DMS53 (cell line): ENCODE data around the gene NXF1.
A peak's percentile ranks its signal among the peaks of the same experiment; 100 is the strongest.
"Not testable (repeated sequence)": the region's sequence is repeated elsewhere in the genome, so short reads cannot be mapped to it uniquely, and the experiment has no call there.

Source experiments
- DNase-seq: peaks from one replicate; lab custom pipeline; 2025; lab: John Stamatoyannopoulos, UW

NXF1 gene

DNA sequence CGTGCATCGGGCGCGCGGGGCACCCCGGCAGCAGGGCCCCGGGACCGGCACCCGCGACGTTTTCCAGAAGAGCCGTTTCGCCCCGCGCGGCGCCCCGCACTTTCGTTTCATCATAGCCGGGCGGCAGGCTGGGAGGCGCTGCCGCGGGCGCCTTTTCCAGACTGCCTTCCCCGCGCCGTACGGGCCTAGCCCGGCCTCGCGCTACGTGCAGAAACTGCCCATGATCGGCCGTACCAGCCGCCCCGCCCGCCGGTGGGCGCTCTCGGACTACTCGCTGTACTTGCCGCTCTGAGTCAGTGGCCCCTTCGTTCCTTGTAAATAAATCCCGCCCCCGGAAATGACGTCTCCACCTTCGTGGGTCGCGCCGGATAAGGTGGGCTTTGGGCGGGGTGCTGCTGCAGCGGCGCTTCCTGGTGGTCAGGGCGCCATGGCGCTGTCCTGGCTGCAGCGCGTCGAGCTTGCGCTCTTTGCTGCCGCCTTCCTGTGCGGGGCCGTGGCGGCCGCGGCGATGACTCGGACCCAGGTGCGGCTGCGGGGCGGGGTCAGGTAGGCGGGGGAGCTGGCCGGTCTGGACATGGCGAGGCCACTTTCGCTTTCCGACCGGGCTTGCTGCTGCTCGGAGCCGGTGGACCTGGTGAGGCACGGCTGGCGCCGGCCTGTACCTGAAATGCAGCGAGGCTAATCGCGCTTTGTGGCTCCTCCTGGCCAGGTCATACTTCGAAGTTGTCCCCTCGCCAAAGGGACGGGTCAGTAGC, 18.1 kb downstream of the NXF1 start, which contains the start of gene TMEM179B:
TMEM179B (plus strand) TSS at position 398 of the 755 bp plus-strand sequence; CDS start at position 428, 30 bp downstream.
- DNase-seq, result peak; percentile 99

DNA sequence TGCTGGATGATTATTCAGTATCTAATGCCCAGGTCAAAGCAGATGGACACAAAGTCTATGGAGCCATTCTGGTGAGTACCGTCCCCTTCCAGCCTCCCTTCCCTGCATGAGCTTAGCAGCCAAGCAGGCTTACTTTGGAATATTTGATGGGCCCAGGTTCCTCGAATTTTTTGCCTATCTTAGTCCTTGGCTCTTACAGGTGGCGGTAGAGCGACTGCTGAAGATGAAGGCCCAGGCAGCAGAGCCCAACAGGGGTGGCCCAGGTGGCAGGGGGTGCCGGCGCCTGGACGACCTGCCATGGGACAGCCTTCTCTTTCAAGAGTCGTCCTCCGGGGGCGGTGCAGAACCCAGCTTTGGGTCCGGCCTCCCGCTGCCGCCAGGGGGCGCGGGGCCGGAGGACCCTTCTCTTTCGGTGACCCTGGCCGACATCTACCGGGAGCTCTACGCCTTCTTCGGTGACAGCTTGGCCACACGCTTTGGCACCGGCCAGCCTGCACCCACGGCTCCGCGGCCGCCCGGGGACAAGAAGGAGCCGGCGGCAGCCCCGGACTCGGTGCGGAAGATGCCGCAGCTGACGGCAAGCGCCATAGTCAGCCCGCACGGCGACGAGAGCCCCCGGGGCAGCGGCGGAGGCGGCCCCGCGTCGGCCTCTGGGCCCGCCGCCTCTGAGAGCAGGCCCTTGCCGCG, 18.8 kb downstream of the NXF1 start:
- DNase-seq, result peak; percentile 93

DNA sequence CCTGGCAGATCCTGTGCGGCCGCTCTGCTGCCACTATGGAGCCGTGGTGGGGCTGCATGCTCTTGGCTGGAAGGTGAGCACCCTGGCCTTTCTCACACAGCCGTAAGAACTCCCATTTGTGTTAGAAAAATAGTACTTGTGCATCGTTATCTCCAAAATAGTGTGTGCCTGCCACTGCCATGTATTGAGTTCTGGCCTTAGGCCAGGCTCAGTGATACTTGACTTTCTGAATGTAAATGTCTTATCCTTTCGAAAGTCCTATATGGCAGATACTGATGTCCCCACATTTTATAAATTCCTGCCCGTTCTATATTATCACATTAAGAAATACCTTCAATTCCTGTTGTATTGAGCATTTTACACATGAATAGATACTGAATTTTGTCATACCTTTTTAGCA, 22.5 kb downstream of the NXF1 start:
- no peak for DNase-seq

DNA sequence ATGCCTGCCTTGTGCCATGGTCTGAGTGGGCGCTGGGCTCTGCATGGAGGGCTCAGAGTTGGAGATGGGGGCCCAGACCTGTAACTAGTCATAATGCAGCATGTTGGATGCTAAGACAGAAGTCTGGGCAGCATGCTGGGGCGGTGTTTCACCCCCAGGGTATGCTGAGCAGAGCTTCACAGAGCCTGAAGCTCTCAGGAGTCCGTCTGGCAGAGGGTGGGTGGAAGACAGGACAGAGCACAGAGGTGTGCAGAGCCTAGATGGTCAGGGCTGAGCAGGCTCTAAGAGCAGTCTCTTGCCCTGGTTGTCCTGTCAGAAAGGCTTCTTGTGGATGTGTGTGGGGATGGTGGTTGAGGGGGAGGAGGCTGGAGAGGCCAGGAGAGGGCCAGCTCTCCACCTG, 26.8 kb downstream of the NXF1 start:
- peak; percentile 18 for DNase-seq

DNA sequence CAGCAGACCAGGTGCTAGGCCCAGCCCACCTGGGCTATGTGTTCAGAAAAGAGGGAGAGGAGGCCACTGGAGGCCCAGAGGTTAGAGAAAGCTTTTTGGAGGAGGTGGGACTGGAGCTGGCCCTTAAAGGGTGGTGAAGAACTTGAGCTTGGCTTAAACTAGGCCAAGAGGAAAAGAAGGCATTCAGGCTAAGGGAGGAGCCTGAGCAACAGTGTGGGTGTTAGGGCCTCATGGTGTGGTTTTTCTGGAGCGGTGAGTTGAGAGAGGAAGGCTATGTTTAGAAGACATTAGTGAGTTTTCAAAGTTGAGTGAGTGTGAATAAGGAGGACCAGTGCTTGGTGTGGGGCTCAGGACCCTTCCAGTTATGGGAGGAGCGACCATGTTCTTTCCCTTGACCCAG, 27.9 kb downstream of the NXF1 start:
- no peak for DNase-seq

DNA sequence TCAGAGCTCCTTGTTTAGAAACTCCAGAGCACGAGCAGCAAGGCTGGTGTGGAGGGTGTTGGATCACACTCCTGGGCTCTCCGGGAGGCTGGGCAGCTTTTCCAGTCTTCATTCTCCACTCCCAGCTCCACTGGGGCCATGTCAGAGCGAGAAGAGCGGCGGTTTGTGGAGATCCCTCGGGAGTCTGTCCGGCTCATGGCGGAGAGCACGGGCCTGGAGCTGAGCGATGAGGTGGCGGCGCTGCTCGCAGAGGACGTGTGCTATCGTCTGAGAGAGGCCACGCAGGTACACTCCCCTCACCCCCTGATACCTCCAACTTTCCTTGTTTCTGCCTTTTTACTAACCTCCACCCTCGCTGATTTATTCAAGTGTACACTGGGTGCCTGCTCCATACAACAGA, 29.6 kb downstream of the NXF1 start:
- no peak for DNase-seq

DNA sequence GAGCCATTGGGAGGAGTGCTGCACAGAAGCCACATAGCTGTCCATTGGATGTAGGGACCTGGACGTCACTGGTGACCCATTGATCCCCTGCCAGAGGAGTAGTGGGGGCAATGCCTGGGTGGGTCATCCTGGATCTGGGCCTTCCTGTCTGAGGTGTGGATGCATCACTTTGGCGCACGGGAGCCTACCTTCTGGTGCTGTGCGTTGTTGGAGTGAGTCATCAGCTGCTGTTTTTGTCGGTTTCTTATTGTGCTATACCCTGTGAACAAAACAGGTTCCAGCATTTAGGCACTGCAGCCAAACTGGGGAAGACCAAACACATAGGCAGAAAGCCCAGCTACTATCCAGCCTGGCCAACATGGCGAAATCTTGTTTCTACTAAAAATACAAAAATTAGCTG, 30.8 kb downstream of the NXF1 start:
- DNase-seq, result no peak

DNA sequence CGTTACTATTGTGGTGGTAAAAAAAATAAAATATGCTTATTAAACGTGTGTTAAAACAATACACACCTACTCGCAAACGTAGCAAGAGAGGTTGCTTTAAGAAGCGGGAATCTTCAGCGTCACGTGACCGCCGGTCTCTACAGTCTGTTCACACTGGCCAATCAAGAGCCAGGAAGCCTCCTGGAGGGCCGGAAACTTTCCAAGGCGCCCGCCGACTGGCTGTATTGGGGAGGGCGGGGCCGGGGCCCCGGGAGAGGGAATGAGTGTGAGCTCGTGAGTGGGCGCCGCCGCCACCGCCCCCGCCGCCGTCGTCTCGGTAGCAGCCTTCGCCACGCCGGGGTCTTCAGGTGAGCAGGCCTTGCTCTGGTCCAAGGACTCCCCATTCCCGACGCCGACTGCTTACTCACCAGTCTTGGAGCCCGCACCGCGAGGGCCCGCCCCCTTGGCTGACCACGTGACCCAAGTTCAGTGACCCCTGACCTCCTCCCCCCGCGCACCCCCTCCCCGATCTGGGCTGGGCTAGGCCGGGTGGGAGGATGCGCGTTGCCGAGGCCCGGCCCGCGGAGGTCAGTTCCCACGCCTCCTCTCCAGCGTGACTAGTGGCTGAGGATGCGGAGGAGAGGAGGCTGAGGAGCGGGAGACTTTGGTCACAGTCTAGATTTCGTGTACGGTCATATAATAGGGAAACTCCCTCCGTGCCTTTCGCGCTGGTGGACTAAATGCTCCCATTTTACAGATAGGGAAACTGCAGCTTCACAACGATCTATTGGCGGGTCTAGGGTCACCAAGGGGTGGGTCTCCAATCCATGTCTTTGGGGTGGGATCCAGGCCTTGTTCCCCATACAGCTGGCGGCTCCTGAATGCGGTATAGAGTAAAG, 33.9 kb downstream of the NXF1 start, which contains the start of gene TAF6L:
TAF6L (plus strand) TSS at position 253 of the 878 bp plus-strand sequence. CDS start 4,388 bp downstream, outside the sequence.
- DNase-seq, result peak; percentile 99

DNA sequence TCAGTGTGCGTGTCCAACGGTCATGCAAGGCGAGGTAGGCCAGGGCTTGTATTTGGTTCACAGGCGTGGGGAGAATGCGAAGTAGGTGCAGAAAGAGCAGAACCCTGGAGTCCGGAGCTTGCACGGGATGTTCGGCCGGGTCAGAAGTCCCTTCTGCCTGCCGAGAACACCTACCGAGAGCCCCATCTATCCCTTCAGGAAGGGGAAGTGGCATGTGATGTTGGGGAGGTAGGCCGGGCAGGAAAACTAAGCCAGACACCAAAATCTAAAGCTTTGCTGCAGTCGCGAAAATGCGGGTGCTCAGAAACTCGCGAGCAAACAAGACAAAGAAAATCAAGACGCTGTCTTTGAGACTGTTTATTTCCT, 34.5 kb downstream of the NXF1 start:
- peak; percentile 85 for DNase-seq

DNA sequence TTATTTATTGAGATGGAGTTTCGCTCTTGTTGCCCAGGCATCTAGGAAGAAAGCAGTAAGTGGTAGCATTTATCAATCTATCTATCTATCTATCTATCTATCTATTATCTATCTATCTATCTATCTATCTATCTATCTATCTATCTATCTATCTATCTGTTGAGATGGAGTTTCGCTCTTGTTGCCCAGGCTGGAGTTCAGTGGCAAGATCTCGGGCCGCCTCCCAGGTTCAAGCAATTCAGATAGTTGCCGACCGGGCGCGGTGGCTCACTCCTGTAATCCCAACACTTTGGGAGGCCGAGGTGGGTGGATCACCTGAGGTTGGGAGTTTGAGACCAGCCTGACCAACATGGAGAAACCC, 44.4 kb downstream of the NXF1 start:
- DNase-seq, result peak; percentile 46

DNA sequence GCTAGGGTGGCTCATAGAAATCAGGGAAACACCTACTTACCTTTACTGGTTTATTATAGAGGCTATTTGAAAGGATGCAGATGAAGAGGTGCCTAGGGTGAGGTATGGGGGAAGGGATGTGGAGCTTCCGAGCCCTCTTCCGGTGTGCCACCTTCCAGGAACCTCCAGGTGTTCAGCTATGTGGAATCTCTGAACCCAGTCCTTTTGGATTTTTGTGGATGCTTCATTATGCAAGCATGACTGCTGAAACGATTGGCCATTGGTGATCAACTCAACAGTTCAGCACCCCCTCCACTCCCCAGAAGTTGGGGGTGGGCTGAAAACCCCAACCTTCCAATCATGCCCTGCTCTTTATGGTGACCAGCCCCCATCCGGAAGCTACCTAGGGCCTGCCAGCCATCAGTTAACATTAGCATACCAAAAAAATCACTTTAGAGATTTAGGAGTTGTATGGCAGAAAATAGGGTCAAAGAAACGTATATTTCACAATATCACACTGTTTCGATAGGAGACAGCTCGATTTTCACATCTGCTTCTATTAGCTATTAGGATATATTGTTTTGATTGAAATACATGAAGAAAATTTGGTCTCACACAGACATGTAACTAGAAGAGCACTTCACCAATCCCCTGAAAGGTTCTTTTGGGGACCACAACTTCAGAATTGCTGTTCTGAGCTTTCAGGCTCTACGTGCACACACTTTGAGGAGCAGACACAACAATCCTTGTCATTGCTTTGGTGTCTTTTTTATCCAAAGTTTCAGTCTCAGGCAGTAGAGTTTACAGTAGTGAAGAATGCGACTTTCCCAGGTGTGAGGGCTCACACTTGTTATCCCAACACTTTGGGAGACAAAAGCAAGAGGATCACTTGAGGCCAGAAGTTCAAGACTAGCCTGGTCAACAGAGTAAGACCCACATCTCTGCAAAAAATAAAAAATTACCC, 47.1 kb downstream of the NXF1 start:
- no peak for DNase-seq

DNA sequence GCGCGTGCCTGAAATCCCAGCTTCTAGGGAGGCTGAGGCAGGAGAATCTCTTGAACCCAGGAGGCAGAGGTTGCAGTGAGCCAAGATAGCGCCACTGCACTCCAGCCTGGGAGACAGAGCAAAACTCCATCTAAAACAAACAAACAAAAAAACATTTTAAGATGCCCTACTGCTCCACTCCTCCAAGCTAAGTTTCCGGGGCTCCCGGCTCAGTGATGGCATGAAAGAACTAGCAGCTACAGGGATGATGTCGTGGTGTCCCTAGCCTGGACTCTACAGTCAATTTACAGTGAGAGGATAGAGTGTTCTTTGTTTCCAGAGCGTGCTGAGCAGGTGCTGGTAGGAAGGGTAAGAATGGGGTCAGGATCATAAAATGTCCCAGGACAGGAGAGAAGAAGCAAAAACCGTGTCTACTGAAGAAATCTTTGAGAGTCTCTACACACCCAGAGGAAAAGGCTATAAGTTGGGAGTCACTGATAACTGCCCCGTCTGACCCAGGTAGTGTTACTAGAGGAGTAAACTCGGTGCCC, 50.1 kb downstream of the NXF1 start:
- DNase-seq, result no peak

DNA sequence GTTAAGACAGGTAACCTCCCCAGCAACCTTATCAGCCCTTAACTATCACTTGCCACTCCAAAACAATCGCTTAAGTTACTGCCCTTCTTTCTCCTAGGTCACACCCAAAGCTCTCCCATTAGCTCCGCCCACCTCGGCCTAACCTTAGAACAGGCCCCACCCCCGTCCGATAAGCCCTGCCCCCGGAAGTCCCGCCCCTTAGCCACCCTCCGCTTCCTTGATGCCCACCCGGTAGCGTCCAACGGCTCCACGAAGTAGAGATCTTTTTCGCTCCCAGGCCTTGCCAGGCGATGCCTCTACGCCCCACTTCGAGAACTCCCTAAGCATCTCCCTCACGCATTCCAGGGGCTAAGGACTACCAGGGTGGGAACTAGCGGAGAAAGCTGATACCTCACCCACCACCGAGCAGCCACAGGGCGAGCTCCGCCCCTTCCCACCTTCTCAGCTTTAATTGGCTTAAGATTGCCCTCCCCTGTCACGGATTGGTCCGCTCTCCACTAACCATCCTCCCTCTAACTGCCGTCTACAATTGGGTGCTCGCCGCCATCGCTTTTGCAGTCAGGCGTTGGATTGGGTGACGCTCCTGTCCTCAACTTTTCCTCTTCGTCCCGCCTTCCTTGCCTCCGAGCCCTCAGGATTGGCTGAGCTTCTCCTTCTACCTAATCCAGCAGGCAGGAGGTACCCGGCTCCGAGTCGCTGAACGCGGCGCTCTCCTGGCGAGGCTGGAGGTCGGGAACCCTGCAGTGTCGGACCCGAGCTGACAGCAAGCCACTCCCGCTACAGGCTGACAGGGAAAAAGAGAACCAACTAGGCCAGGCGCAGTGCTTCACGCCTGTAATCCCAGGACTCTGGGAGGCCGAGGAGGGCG, 51.3 kb downstream of the NXF1 start, which contains the start of gene ZBTB3:
ZBTB3 (minus strand) TSS at position 425 of the 868 bp plus-strand sequence. CDS start 496 bp downstream, outside the sequence.
- peak; percentile 100 for DNase-seq

DNA sequence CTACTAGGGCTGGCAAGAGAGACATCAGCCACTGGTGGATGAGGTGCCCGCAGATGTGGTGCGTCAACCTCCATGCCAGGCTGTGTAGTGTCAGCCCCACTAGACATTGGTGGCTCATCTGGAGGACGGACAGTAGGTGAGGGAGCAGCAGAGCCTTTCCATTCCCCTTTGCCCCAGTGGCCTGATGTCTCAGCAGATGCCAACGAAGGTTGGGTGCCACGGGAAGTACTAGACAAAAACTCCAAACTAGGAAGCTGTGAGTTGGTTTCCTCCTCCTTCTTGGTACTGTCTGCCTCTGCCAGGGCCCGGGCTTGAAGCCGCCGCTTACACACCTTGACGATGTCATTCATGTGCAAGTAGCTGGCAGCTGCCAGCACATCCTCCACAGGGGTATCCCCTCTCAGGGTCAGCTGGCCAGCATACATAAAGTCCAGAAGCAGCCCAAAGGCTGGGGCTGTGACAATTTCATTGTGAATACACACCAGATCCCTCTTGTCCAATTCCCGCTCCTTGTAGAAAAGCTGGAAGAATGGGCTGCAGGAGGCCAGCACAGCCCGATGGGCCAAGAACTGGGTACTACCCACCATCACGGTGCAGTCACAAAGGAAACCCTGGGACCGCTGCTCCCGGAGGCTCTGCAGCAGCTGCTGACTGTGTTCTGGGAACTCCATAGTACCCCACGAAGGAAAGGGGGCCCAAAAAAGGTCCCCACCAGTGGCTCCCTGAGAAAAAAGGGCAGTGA, 52.1 kb downstream of the NXF1 start:
- DNase-seq, result no peak

DNA sequence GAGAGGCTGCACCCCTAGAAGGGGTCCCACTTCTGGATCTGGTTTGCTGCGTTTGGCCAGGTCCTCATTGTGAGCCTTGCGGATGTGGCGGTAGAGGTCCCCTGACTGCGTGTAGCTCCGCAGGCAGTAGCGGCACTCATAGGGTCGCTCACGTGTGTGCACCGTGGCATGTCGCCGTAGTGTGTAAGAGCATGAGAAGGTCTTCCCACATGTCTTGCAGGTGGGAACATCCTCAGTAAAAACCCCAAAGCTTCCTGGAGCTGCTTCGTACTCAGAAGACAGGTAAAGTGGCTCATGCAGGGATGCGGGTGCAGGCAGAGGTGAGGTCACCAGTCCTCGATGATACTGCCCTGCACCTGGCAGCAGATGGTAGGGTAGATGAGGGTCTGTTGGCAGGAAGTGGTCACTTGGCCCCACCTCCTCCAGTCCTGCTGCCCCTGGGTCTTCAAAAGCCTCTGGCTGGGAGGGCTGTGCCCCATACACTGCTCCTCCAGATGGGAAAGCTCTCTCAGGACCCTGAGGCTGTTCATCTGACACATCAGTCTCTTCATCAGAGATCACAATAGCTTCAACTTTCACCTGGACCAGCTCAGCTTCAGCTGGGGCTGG, 53.0 kb downstream of the NXF1 start:
- DNase-seq, result no peak

DNA sequence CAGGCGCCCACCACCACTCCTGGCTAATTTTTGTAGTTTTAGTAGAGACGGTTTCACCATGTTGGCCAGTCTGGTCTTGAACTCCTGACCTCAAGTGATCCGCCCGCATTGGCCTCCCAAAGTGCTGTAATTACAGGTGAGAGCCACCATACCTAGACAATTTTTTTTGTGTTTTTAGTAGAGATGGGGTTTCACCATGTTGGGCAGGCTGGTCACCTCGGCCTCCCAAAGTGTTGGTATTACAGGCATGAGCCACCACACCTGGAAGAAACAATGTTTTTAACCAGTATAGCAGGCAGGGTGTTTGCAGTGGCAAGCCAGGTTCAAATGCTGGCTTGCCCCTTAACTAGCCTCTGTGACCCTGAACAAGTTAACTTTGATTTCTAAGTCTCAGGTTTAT, 55.3 kb downstream of the NXF1 start:
- DNase-seq, result not testable (repeated sequence)

DNA sequence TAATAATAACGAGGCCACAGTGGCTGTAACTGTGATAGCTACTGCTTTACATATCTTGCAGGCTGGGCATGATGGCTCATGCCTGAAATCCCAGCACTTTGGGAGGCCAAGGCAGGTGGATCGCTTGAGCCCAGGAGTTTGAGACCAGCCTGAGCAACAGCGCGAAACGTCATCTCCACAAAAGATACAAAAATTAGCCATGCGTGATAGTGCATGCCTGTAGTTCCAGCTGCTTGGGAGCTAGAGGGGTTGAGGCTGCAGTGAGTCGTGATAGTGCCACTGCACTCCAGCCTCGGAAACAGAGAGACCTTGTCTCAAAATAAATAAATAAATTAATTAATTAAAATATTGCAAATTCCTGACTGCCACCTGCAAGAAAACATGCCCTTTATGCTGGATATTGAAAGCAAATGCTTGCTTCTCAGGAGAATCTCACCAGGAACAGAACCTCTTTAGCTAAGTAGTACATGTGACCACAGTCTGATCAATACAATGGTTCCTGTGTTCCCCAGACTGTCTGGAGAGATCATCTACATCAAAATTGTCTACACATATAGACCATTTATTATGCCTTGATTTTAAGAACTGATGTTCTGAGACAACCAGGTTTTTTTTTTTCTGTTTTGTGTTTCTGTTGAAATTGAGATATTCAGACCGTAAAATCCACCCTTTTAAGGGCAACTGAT, 57.6 kb downstream of the NXF1 start:
- no peak for DNase-seq
